ENCODE data around the gene CNTNAP4.

CNTNAP4 gene

DNA sequence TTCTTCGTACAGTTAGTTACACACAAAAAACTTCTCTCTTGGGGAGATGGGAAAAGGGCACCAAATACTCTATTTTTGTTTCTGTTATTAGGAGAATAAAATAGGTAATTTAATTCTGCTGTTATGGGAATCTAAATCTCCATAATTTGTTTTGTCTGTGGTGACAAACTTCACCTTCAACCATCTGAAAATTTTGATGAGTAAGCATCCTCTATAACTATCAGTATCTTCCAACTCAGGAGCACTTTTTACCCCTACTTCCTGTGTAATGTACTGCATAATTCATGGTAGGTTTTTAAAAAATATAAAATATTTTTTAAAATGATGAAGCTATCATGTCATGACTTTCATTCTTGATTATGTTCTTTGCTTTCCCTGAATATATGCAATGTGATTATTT, 33.6 kb upstream of the CNTNAP4 start:
- no peaks in the 10 kb centered on the region for H3K27me3 ChIP-seq (ENCODE audit: control insufficient read depth, low read length)
- no peaks in the 10 kb centered on the region for H3K9me2 ChIP-seq (replicated peaks; ENCODE audit: control insufficient read depth, low read length)
- no peak overlapping the region for H3K27ac ChIP-seq (ENCODE audit: low read depth, low read length)
- H3K9me3 ChIP-seq (ENCODE audit: control insufficient read depth, insufficient read depth, low read length): no peaks in the 10 kb centered on the region
- TF ChIP-seq EZH2phosphoT487 (IDR thresholded peaks at IDR 0.05; ENCODE audit: borderline replicate concordance, low read length): no peak
- TF ChIP-seq, protein P1, sequence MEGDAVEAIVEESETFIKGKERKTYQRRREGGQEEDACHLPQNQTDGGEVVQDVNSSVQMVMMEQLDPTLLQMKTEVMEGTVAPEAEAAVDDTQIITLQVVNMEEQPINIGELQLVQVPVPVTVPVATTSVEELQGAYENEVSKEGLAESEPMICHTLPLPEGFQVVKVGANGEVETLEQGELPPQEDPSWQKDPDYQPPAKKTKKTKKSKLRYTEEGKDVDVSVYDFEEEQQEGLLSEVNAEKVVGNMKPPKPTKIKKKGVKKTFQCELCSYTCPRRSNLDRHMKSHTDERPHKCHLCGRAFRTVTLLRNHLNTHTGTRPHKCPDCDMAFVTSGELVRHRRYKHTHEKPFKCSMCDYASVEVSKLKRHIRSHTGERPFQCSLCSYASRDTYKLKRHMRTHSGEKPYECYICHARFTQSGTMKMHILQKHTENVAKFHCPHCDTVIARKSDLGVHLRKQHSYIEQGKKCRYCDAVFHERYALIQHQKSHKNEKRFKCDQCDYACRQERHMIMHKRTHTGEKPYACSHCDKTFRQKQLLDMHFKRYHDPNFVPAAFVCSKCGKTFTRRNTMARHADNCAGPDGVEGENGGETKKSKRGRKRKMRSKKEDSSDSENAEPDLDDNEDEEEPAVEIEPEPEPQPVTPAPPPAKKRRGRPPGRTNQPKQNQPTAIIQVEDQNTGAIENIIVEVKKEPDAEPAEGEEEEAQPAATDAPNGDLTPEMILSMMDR (IDR thresholded peaks at IDR 0.05; ENCODE audit: low read depth, low read length, poor library complexity, severe bottlenecking): no peak
- no peaks in the 10 kb centered on the region for H3K79me2 ChIP-seq (ENCODE audit: control insufficient read depth, low read length)
- H3K4me1 ChIP-seq (ENCODE audit: control insufficient read depth, low read length): no peaks in the 10 kb centered on the region
- no peaks in the 10 kb centered on the region for H3F3A ChIP-seq (ENCODE audit: control insufficient read depth, insufficient read depth)
- no peak overlapping the region for H3K4me3 ChIP-seq (ENCODE audit: low read length)
- no peak overlapping the region for H3K4me2 ChIP-seq (ENCODE audit: low read length)
- H4K20me1 ChIP-seq (ENCODE audit: control insufficient read depth, insufficient read depth, low read depth, low read length): no peaks in the 10 kb centered on the region
- H3K36me3 ChIP-seq (ENCODE audit: control insufficient read depth, low read length): no peaks in the 10 kb centered on the region

DNA sequence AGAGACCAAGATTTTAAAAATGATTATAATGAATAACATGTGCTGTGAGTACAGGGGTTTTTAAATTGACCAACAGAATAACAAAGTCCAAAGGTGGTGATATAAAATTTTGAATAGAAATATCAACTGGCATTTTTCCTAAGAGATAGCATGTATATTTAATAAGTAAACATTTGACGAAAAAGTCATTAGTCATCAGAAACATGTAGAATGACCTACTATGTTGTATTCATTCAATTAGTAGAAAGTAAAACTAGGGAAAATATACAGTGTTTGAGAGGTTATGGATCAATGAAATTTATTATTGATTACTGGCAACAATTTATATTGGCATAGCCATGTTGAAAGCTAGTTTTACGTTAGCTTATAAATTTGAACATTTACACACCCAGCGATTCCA, 30.6 kb upstream of the CNTNAP4 start:
- no peaks in the 10 kb centered on the region for H3F3A ChIP-seq (ENCODE audit: control insufficient read depth, insufficient read depth)
- no peaks in the 10 kb centered on the region for H3K27me3 ChIP-seq (ENCODE audit: control insufficient read depth, low read length)
- H3K4me2 ChIP-seq (ENCODE audit: low read length): no peak overlapping the region
- H3K27ac ChIP-seq (ENCODE audit: low read depth, low read length): no peak overlapping the region
- H3K4me3 ChIP-seq (ENCODE audit: low read length): no peak overlapping the region
- no peaks in the 10 kb centered on the region for H3K79me2 ChIP-seq (ENCODE audit: control insufficient read depth, low read length)
- H4K20me1 ChIP-seq (ENCODE audit: control insufficient read depth, insufficient read depth, low read depth, low read length): no peaks in the 10 kb centered on the region
- no peaks in the 10 kb centered on the region for H3K36me3 ChIP-seq (ENCODE audit: control insufficient read depth, low read length)
- no peaks in the 10 kb centered on the region for H3K9me2 ChIP-seq (replicated peaks; ENCODE audit: control insufficient read depth, low read length)
- no peak for TF ChIP-seq EZH2phosphoT487 (IDR thresholded peaks at IDR 0.05; ENCODE audit: borderline replicate concordance, low read length)
- TF ChIP-seq, protein P1 (IDR thresholded peaks at IDR 0.05; ENCODE audit: low read depth, low read length, poor library complexity, severe bottlenecking): no peak
- no peaks in the 10 kb centered on the region for H3K9me3 ChIP-seq (ENCODE audit: control insufficient read depth, insufficient read depth, low read length)
- H3K4me1 ChIP-seq (ENCODE audit: control insufficient read depth, low read length): no peaks in the 10 kb centered on the region

DNA sequence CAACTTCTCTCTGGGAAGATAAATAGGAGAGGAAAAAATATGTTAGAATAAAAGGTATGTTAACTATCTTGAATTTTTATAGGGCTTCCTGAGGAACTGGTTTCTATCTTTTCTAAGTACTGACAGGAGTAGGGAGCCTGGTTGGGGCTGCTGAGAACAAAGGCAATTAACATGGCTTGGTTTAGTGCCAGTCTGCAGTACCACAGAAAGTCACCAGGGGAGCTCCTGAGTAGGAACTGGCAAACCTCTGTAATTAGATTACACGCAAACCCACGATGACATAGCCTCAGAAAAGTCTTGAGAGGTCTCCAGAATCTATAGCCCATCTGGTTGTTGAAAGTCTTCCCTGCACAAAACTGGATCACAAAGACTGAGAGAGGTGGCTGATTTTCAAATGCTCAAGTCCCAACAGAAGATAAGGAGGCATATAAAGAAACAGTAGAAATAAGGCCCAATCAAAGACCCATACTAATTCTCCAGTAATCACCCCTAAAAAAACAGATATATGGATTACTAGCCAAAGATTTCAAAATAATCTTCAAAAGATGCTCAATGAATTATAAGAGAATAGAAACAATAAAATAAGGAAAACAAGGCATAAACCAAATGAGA, 11.7 kb upstream of the CNTNAP4 start:
- no peaks in the 10 kb centered on the region for H3F3A ChIP-seq (ENCODE audit: control insufficient read depth, insufficient read depth)
- no peak overlapping the region for H3K27ac ChIP-seq (ENCODE audit: low read depth, low read length)
- H3K9me3 ChIP-seq (ENCODE audit: control insufficient read depth, insufficient read depth, low read length): peaks cover 3% of the 10 kb centered on the region; the same call in 1 of the 2 replicates
- no peak overlapping the region for H3K4me2 ChIP-seq (ENCODE audit: low read length)
- no peaks in the 10 kb centered on the region for H3K79me2 ChIP-seq (ENCODE audit: control insufficient read depth, low read length)
- no peaks in the 10 kb centered on the region for H3K36me3 ChIP-seq (ENCODE audit: control insufficient read depth, low read length)
- H4K20me1 ChIP-seq (ENCODE audit: control insufficient read depth, insufficient read depth, low read depth, low read length): no peaks in the 10 kb centered on the region
- H3K27me3 ChIP-seq (ENCODE audit: control insufficient read depth, low read length): no peaks in the 10 kb centered on the region
- H3K9me2 ChIP-seq (replicated peaks; ENCODE audit: control insufficient read depth, low read length): no peaks in the 10 kb centered on the region
- no peak overlapping the region for H3K4me3 ChIP-seq (ENCODE audit: low read length)
- TF ChIP-seq EZH2phosphoT487 (IDR thresholded peaks at IDR 0.05; ENCODE audit: borderline replicate concordance, low read length): no peak
- TF ChIP-seq, protein P1 (IDR thresholded peaks at IDR 0.05; ENCODE audit: low read depth, low read length, poor library complexity, severe bottlenecking): peak; percentile 73
- 0 out of 2 replicates have a peak, but pooled peaks cover 5% of the 10 kb centered on the region for H3K4me1 ChIP-seq (ENCODE audit: control insufficient read depth, low read length)
